SH-SY5Y (cell line): ENCODE data around the gene SACM1L.

Source experiments
- GATA2 ChIP-seq: IDR thresholded peaks from 2 replicates; pipeline ENCODE4 v1.6.1; 2011; ENCODE audit warnings: mild to moderate bottlenecking, low read depth, low read length
- GATA3 ChIP-seq: IDR thresholded peaks from 2 replicates; pipeline ENCODE4 v1.6.1; 2011; ENCODE audit warnings: low read depth, mild to moderate bottlenecking, low read length, moderate library complexity

- no peak for TF ChIP-seq GATA2
- no peak for TF ChIP-seq GATA3
Measured at GRCh38 chr3:45763303-45763675, 74.1 kb downstream of the SACM1L start.
